GM19023 (cell line): ENCODE results near the gene ELOF1.
"Not testable (repeated sequence)": the region's sequence is repeated elsewhere in the genome, so short reads cannot be mapped to it uniquely, and the experiment has no call there.

Experiments used
- ATAC-seq: cut with Tn5 transposase; IDR thresholded peaks from one replicate; pipeline ENCODE4 v1.9.1; 2021; ENCODE audit warnings: mild to moderate bottlenecking, moderate library complexity; ENCODE audit not compliant: unreplicated experiment

Gene ELOF1

DNA sequence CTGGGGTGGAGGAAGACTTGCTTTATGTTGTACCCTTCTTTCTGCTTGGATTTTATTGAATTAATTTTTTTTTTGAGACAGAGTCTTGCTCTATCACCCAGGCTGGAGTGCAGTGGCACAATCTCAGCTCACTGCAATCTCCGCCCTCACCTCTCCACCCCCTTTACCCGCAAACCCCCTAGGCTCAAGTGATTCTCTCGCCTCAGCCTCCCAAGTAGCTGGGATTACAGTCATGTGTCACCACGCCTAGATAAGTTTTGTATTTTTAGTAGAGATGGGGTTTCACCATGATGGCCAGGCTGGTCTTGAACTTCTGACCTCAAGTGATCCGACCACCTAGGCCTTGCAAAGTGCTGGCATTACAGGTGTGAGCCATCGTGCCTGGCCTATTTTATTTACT lies 14.3 kb upstream of the ELOF1 start:
- ATAC-seq: not testable (repeated sequence)

DNA sequence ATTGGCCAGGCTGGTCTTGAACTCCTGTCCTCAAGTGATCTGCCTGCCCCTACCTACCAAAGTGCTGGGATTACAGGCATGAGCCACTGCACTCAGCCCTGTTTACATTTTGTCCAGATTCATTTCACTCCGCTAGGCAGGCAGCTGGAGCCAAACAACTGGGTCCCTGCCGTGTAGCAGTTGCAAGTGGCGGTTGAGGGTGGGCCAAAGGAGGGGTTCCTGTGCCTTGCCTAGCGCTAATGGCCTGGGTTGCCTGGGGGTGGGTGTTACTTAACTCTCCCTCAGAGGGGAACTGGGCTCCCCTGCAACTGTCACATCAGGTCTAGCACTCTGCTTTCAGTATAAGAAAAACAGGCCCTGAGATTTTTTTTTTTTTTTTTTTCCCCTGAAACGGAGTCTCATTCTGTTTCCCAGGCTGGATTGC lies 11.0 kb upstream of the ELOF1 start:
- ATAC-seq: no peak

DNA sequence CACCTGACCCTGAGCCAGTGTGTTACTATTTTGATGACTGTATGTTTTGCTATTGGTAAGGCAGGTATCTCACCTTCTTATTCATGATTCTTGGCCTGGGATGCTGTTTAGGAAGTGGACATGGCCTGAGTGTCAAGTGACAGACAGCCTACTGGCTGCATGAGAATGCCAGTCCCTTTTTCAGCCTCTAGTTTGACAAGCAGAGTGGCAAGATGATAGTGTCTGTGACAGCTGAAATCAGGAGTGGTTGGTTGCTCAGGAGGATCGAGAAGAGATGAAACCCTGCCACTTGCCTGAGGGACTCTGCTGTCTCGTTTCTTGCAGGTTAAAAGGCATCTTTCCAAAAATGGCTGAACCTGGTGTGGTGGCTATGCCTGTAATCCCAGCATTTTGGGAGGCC lies 7.1 kb upstream of the ELOF1 start:
- no peak for ATAC-seq

DNA sequence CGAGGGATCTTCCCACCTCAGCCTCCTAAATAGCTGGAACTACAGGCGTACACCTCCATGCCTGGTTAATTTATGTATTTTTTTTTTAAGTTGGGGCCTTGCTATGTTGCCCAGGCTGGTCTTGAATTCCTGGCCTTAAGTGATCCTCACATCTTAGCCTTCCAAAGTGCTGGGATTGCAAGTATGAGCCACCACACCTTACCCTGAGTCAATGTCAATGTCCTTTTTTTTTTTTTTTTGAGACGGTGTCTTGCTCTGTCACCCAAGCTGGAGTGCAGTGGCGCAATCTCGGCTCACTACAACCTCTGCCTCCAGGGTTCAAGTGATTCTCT lies 6.6 kb upstream of the ELOF1 start:
- not testable (repeated sequence) for ATAC-seq

DNA sequence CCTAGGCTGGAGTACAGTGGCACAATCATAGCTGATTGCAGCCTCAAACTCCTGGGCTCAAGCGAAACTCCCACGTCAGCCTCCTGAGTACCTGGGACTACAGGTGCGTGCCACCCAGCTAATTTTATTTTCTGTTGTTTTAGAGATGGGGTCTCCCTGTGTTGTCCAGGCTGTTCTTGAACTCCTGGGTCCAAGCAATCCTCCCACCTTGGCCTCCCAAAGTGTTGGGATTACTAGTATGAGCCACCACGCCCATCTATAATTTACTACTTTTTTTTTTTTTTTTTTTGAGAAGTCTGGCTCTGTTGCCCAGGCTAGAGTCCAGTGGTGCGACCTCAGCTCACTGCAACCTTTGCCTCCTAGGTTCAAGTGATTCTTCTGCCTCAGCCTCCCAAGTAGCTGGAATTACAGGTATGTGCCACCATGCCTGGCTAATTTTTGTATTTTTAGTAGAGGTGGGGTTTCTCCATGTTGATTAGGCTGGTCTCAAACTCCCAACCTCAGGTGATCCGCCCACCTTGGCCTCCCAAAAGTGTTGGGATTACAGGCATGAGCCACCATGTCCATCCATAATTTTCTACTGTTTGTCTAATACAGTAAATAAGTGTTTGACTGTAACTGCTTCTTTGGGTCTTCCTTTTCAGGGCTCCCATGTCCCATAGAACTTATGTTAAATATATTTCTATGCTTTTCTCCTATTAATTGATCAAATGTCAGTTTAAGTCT lies 5.2 kb upstream of the ELOF1 start:
- ATAC-seq: not testable (repeated sequence)

DNA sequence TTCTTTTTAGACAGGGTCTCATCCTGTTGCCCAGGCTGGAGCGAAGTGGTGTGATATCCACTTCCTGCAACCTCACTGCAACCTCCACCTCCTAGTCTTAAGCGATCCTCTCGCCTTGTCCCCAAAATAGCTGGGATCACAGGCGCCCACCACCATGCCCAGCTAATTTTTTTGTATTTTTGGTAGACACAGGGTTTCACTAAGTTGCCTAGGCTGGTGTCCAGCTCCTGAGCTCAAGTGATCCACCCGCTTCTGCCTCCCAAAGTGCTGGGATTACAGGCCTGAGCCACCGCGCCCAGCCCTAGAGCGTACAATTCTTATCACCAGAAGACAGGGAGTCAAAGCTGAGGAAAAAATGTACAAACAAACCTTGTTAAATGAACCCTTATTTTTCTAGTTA lies 4.5 kb upstream of the ELOF1 start:
- no peak for ATAC-seq

DNA sequence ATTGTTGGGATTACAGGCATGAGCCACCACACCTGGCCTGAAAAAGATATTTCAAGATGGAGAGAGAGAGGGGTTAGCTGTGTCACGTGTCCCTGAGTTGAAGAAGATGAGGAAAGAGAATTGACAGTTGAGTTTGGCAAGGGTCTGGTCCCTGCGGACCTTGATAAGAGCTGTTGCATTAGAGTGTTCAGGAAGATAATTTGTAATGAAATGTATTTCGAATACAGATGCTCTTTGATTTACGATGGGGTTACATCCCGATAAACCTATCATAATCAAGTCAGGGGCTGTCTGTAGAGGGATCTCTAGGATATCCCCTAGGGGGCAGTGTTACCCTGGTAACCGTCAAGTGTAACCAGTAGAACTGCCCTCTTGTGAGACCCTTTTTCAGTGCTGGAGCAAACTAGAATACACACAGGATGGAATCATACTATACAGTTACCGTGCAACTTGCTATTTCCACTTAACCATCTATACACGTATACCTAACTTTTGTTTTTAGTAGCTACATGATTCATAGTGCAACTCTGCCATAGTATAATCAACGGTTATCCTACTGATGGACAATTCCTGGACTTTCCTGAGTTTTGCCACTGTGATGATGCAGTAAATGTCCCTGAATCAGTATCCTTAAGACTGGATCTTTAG lies 1.5 kb upstream of the ELOF1 start:
- ATAC-seq: no peak

DNA sequence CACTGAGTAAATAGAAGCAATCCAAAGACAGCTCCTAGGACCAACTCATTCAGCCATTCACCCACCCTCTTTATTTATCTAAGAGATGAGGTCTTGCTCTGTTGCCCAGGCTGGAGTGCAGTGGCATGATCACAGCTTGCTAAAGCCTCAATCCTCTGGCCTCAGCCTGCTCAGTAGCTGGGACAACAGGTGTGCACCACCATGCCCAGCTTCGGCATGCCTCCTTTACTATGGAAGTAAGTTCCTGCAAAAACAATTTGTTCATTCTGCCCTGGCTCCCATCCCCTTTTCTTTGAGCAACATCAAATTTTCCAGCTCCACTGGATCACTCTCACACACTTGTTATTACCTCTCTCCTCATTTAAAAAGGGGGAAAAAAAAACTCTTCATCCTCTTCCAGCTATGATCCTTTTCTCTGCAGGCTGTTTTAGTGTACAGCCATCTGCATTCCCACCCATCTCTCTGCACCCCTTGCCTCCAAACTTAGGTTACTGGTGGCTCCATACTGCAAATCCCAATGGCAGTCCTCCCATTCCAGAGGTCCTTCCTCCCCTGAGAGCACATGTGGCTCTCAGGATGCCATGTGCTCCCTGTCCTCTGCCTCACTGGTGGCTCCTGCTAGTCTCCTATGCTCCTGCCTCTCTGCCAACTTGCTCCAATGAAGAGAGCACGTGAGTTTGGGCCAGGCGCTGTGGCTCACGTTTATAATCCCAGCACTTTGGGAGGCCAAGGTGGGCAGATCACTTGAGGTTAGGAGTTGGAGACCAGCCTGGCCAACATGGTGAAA lies 2.2 kb downstream of the ELOF1 start:
- ATAC-seq: no peak

DNA sequence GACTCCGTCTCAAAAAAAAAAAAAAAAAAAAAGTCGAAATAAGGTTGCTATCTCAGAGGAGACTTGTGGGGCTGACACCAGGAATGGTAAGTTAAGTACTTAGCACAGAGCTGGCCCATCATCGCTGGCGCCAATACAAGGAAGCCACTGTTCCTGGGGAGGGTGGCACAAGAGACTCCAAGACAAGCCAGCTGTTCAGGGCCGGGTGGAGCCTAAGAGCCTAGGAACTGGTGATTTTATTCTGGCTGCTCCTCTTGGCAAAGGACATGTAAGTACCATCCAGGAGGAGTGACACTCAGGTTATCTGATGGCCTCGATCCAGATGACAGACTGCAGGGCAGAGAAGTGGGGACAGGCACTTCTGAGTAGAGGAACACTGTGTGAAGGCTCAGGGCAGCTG lies 3.8 kb downstream of the ELOF1 start:
- no peak for ATAC-seq

DNA sequence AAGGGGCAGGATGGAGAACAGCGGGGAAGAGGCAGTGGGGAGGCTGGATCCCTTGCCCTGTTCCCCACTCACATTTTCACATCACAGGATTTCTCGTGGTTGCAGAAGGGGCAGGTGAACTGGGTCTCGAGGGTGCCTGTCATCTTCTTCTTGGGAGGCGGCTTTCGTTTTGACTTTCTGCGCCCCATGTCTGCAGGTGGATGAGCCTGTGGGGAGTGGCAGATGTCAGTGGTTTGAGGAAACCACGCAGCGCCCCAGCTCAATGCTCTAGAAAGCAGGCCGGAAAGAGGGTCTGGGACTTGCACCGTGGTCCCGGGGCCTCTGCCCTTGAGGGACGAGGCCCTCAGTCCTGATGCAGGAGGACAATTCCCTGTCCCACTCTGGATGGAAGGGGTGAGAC lies 4.9 kb downstream of the ELOF1 start:
- no peak for ATAC-seq

DNA sequence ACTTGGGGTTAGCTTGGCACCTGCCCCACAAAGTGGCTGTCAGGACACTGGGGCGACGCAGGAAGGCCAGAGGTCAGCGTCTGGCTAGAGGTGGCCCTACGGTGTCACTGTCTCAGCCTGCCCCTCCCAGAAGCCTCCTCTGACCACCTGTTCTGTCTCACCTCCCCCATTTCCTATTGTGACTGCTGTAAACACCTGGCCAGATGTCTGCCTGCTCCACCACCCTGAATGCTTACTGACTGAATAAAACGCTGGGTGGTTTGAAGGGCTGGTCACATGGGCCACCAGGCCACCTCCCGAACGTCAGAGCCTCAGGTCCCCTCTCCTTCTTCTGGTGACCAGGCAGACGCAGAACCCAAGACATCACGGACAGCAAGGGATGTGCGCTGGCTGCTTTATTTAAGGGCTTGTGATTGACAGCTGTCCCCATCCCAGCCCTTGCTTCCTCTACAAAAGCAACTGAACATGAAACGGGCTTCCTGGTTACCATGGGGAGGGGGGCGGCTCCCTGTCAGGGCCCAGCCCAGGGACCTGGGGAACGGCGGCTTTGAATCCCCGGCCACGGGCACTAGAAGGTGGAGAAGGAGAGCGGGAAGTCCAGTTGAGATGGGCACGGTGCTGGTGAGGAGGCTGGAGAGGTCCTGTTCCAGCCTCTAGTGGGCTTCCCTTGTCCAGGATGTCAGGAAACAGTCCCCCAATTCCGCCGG lies 6.2 kb downstream of the ELOF1 start:
- no peak for ATAC-seq

DNA sequence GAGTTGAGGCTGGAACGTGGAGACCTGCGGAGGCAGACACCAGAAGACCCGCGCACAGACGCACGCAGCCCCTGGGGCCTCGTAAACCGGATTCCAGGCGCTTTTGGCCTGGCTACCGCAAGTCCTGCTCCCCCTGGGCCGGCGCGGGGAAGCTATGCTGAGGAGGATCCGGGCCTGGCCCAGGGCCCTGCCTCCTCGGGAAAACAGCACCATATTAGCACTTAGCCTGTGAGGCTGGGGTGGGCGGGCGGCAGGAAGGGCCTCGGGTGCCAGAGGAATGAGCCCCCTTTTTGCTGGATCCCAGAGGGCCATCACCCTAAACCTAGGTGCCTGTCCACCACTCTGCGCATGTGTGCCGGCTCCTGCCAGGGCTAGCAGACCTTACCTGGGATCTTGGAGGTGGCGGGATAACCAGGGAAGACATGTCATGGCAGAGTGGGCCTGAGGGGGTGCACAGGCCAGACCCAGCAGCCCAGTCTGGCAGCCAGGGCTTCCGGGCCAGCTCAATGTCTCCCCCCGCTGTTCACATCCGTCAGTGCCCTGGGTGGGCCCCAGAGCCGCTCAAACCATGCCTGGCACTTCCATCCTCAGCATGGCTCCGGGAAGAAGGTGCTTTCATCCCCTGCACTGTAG lies 7.3 kb downstream of the ELOF1 start:
- ATAC-seq: no peak

DNA sequence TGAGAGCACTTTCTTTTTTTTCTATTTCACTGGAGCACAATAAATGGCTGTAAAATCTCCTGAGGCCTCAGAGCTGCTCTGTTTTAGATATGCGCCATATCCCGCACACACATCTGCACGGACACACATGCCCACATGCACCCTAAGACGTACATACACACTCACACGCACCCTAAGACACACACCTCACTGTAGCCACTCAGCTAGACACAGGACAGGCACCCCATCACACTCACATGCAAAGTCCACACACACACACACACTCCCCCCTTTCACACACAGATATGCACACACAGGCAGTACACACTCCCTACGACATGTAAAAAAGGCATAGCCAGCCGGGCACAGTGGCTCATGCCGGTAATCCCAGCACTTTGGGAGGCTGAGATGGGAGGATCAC lies 8.8 kb downstream of the ELOF1 start:
- no peak for ATAC-seq

DNA sequence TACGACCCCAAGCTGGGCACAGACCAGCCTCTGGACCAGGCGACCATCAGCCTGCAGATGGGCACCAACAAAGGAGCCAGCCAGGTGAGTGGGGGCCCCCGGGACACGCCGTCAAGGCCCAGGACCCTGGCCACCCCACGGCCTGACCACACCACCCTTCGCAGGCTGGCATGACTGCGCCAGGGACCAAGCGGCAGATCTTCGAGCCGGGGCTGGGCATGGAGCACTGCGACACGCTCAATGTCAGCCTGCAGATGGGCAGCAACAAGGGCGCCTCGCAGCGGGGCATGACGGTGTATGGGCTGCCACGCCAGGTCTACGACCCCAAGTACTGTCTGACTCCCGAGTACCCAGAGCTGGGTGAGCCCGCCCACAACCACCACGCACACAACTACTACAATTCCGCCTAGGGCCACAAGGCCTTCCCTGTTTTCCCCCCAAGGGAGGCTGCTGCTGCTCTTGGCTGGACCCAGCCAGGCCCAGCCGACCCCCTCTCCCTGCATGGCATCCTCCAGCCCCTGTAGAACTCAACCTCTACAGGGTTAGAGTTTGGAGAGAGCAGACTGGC lies 9.6 kb downstream of the ELOF1 start:
- ATAC-seq: no peak

DNA sequence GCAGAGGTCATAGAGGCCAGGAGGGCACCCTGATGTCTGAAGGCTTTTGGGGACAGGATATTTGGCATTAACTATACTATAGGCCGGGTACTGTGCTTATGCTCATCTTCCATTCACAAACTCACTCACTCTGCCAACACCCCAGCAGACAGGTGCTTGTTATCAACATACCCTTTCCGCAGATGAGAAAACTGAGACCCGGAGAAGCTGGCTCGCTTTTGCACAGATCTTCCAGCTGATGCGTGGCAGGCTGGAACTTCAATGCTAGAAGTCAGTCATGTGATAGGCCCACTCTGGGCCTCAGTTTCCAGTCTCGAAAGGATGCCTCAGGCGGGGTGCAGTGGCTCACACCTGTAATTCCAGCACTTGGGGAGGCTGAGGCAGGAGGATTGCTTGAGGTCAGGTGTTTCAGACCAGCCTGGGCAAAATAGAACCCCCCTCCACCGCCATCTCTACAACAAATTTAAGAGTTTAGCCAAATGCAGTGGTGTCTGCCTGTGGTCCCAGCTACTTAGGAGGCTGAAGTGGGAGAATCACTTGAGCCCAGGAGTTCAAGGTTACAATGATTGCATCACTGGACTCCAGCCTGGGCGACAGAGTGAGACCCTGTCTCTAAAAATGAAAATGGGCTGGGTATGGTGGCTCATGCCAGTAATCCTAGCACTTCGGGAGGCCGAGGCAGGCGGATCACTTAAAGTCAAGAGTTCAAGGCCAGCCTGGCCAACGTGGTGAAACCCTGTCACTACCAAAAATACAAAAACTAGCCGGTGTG lies 10.9 kb downstream of the ELOF1 start:
- ATAC-seq: no peak

DNA sequence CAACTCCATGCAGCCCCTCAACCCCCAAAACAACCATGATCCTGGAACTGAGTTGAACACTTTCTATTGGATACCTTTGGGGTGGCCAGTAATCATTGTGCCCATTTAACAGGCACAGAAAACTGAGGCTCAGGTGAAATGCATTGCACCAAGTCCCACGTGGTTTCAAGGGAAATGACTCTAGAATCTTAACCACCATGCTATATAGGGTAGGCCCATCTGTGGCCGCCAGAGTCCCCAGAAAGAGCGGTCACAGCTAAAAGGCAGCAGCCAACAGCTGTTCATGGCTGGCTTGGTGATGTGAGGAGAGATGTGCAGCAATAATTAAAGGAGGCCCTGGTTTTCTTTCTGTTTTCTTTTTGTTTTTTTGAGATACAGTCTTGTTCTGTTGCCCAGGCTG lies 17.8 kb downstream of the ELOF1 start:
- ATAC-seq: no peak

DNA sequence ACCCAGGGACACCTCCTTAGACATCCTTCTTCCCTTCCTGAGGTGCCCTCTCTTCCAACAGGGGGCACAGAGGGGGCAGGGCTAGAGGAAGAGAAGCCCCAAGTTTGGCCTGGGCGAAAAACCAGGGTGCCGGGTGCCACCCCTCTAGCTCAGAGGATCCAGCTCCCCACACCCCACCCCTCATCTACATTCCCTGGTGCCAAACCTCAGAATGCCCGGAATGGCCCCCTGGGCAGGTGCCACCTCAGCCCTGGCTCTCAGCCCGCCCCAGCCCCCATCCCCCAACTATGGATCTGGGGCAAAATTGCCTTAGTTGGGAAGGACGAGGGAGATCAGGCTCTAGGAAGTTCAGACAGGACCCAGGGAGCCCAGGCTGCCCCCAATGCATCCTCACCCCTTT lies 18.4 kb downstream of the ELOF1 start:
- no peak for ATAC-seq

DNA sequence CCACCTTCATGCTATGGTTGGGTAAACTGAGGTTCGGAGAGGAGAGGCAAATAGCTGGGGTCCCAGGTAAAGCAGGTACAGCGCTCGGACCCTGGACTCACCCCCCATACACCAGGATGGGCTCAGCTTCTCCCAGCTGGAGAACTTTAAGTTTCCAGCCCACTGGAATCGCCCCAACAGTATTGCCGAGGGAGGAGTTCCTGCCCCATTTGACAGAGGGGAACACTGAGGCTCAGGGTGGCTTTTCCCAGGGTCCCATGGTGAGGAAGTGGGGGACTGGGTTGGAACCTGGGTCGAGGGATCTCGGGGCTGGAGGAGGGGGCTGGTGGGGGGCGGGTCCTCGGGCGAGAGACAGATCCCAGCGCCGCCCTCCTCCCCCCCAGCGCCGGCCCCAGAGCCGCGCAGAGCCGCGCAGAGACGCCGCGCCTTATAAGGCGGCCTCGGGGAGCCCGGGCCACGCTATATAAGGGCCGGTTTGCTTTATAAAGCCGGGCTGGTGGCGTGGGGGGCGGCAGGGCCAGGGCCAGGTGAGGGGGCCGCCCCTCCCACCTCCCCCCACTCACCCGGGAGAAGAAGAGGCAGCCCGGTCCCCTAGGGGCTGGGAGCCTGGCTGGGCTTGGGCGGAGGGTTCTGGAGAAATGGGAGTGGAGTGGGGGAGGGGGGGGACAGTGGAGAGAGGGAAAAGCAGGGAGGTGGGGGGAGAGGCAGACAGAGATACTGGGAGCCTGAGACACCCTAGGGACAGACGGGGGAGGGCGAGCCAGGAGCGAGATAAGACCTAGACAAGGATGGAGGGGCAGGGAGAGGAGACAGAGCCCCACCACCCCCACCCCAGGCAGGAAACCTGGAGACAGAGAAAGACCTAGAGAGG lies 19.3 kb downstream of the ELOF1 start:
- no peak for ATAC-seq
